NCI-H1436 (cell line): ENCODE measurements around the gene RAPGEF2.
"Not testable (repeated sequence)": the region's sequence is repeated elsewhere in the genome, so short reads cannot be mapped to it uniquely, and the experiment has no call there.

ENCODE experiments used
- DNase-seq: peaks from one replicate; lab custom pipeline; 2025; lab: John Stamatoyannopoulos, UW

The RAPGEF2 gene, protein sequence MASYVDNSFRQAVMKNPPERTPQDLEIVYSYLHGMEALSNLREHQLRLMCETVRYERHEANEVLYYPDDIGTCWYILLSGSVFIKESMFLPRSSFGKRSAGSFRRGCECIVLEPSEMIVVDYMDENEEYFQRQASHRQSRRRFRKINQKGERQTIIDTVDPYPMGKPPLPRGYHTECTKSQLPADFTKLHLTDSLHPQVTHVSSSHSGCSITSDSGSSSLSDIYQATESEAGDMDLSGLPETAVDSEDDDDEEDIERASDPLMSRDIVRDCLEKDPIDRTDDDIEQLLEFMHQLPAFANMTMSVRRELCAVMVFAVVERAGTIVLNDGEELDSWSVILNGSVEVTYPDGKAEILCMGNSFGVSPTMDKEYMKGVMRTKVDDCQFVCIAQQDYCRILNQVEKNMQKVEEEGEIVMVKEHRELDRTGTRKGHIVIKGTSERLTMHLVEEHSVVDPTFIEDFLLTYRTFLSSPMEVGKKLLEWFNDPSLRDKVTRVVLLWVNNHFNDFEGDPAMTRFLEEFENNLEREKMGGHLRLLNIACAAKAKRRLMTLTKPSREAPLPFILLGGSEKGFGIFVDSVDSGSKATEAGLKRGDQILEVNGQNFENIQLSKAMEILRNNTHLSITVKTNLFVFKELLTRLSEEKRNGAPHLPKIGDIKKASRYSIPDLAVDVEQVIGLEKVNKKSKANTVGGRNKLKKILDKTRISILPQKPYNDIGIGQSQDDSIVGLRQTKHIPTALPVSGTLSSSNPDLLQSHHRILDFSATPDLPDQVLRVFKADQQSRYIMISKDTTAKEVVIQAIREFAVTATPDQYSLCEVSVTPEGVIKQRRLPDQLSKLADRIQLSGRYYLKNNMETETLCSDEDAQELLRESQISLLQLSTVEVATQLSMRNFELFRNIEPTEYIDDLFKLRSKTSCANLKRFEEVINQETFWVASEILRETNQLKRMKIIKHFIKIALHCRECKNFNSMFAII (N-terminal part only)

DNA sequence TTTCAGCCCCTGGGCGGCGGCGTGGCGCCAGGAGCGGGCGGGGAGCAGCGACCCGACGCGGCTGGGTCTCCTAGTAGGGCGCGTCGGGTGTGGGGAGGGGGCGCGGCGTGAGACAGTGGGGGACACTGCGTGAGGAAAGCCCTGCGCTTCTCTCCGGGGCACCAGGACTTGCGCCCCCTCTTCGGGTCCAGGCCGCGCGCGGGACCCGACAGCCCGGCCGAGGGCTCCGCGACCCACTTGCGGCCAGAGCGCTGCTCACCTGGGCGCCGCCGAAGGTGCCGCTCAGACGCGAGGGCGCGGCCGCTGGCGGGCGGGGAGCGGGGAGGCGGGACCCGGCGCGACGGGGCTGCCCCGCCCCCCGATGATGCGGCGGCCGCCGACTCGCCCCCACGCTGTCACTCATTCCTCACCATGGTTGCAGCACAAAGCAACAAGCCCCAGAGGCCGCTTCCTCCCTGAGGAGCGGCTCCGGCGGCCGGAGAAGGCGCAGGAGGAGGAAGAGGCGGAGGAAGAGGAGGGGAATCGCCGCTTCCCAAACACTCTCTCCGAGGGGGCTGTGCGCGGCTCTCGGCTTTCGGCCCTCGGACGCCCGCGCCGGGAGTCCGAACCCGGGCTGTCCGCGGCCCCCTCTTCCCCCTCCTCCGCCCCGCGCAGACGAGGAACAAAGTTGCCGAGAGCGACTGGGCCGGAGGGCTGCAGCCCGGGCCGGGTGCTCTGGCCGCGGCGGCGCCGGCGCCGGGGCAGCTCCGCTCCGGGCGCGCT is at the start of gene RAPGEF2:
TSS of gene RAPGEF2 (plus strand) at position 458 of the 762 bp plus-strand sequence. CDS start 1,084 bp downstream, outside the sequence.
- DNase-seq: peak; percentile 92

DNA sequence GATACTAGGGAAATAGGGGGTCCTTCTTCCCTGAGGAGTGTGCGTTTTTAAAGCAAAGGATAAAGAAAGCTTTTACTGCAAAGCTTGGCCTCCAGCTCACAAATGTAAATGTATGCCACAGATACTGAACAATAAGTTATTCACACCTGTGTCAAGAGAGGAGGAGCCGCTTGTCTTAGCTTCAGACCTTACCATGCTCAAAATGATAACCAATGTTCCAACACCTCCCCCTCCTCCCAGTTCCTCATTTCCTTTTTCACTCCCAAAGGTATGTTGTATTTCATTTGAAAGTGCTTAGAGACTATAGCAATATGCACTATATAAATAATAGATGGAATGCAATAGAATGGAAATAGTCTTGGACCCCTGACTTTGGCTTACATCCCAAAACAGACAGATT is 47.0 kb upstream of the RAPGEF2 start:
- no peak for DNase-seq

DNA sequence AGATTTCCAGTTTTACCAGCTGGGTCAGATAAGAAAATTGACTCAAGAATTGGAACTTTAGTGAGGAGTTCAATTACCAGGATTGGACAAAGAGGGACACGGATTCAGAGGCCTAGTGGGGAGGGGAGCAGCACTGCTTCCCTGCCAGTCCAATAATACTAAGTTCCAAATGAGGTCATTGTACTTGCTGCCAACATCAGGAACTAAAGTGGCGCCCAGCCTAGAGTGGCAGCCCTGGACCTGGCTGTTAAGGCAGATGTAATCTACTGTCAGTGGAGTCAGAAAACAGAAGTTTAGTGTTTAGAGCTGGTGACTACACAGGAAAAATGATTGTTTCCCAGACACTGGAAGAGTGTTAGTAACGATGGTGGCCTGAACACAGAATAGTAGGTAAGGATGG is 42.7 kb upstream of the RAPGEF2 start:
- DNase-seq: no peak

DNA sequence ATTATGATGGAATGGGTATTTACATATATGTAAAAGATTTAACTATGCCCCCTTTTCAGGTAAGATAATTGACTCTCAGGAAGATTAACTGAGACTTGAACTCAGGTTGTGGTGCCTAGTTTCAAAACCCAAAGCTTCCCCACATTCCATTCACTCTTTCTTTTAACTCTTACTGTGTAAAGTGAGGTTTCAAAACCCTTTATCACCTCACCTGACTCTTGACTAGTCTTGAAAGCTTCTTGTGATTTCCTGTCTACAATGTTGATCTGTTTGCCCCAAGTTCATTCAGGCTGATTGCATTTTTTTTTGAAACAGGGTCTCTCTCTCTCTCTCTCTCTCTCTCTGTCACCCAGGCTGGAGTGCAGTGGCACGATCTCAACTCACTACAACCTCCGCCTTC is 40.5 kb upstream of the RAPGEF2 start:
- no peak for DNase-seq

DNA sequence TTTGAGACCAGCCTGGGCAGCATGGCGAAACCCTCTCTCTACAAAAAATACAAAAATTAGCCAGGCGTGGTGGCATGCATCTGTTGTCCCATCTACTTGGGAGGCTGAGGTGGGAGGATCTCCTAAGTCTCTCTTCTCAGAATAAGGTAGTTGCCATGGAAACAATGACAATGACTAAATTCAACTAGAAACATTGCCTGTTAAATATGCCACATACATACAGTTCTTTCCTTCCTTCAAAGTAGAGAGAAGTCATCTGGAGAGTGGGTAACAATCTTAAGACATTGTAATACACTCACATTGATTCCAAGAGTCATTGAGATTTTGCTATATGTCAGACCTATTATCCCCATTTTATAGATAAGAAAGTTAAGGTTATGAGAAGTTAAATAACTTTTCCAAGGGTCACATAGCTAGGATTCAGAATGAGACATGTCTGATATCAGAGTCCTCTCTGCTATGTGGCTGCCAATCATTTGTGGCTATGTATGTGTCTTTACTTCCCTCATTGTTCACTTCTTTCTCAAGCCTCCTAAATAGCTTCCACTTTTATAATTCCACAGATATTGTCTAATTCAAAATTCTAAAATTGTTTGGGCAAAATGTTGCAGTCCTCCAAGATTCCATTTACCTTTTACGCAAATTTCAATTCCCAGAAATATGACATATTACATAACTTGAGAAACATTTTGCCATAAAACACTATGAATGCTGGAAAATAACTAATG is 37.2 kb upstream of the RAPGEF2 start:
- DNase-seq: no peak

DNA sequence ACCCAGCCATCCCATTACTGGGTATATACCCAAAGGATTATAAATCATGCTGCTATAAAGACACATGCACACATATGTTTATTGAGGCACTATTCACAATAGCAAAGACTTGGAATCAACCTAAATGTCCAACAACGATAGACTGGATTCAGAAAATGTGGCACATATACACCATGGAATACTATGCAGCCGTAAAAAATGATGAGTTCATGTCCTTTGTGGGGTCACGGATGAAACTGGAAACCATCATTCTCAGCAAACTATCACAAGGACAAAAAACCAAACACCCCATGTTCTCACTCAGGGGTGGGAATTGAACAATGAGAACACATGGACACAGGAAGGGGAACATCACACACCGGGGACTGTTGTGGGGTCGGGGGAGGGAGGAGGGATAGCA is 34.7 kb upstream of the RAPGEF2 start:
- not testable (repeated sequence) for DNase-seq

DNA sequence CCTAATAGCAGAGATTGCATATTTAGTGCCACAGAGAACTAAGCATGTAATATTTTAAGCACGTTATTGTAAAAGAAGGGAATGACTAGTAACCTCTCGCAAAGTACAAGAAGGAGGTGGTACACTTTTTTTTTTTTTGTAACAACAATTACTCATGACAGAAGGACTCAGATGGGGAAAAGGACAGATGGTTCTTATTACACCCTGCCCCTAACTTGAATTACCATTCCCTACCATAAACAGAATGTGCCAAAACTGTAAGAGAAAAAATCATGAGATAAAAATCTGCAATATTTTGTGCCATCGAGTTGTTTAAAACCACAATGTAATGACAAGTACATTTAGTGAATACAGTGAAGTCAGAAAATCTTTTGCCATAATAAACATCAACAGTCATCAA is 33.0 kb upstream of the RAPGEF2 start:
- DNase-seq: no peak

DNA sequence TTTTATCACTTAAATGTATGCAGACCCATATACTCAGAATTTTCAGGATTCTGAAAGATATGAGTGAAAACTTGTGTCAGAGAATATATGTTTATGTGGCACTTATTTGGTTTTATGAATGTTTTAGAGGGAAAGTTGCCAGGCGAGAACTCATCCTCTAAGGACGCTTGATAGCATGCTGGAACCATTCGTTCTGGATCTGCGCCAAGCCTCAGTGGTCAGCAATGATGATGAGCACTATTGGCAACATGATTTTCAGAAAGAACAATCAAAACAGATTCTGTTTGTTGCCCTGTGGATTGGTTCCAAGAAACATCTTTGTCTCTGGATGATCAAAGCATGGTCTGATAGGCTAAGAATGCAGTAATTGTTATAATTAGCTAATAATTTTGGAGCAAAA is 32.1 kb upstream of the RAPGEF2 start:
- DNase-seq: no peak

DNA sequence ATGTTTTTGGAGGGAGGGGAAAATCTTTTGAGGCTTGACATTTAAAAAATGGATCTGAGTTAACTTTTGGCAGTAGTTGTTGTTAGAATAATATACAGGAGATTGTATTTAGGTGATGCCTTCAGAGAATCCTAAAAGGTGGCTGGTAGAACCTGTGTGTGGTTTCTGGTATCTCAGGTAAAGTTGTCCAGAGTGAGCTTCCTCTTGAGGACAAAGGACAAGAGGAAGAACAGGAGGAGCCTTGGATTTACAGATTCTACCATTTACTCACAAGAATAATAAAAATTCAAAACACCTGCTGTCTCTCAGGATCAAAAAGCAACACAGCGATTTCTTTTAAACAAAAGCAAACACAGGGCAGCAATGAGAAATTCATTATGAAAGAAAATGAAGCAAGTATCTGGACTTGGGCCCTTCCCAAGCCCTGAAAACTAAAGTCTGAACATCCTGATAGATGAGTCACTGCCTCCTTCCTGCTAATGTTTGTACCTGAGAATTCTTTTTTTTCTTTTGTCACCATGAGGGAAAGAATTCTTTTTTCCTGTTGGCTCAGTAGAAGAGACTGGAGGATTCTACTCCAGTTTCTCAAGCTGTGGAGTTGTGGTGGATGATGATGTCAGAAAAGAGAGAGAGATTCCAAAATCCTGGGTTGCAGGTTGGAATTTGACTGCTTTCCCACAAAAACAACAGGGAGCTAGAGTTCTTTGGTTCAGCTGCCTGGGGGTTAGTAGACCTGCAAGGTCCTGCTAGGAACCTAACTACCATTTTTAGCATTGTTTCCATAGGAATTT is 31.5 kb upstream of the RAPGEF2 start:
- DNase-seq: no peak

DNA sequence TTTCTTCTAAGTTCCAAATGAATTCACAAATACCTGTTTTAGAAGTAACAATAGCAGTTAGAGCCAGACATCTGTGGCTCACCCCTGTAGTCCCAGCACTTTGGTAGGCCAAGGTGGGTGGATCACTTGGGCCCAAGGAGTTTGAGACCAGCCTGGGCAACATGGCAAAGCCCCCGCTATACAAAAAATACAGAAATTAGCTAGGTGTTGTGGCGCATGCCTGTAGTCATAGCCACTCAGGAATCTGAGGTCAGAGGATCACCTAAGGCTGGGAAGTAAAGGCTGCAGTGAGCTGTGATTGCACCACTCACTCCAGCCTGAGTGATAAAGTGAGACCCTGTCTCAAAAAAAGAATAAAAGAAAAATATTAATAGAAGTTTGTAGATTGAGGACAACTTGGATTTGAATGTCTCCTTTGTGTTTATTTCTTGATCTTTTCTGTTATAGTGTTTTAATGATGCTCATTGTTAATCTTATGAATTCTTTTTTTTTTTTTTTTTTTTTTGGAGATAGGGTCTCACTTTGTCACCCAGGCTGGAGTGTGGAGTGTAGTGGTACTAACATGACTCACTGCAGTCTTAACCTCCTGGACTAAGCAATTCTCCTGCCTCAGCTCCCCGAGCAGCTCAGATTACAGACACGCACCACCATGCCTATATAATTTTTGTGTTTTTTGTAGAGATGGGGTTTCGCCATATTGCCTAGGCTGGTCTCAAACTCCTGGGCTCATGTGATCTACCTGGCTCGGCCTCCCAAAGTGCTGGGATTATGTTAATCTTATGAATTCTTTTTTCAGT is 30.7 kb upstream of the RAPGEF2 start:
- no peak for DNase-seq

DNA sequence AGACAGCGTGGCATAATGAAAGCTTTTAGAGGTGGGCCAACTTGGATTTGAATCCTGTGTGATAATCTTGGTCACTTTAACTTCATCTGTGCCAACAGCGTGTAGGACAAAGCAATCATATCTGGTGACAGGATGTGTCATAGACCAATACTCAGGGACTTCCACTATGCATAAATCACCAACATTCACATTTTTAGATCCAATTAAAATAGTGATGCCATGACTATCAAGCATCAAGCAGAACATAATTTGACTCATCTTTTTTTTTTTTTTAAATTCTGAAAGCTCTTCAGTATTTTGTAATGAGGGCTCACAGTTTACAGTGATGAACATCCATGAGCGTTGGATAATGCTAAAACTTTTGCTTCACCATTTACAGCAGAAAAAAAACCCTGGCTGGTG is 27.3 kb upstream of the RAPGEF2 start:
- no peak for DNase-seq

DNA sequence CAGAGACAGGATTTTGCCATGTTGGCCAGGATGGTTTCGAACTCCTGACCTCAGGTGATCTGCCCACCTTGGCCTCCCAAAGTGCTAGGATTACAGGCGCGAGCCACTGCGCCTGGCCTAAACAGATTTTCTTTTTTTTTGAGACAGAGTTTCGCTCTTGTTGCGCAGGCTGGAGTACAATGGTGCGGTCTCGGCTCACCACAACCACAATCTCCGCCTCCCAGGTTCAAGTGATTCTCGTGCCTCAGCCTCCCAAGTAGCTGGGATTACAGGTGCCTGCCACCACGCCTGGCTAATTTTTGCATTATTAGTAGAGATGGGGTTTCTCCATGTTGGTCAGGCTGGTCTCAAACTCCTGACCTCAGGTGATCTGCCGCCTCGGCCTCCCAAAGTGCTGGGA is 25.9 kb upstream of the RAPGEF2 start:
- not testable (repeated sequence) for DNase-seq

DNA sequence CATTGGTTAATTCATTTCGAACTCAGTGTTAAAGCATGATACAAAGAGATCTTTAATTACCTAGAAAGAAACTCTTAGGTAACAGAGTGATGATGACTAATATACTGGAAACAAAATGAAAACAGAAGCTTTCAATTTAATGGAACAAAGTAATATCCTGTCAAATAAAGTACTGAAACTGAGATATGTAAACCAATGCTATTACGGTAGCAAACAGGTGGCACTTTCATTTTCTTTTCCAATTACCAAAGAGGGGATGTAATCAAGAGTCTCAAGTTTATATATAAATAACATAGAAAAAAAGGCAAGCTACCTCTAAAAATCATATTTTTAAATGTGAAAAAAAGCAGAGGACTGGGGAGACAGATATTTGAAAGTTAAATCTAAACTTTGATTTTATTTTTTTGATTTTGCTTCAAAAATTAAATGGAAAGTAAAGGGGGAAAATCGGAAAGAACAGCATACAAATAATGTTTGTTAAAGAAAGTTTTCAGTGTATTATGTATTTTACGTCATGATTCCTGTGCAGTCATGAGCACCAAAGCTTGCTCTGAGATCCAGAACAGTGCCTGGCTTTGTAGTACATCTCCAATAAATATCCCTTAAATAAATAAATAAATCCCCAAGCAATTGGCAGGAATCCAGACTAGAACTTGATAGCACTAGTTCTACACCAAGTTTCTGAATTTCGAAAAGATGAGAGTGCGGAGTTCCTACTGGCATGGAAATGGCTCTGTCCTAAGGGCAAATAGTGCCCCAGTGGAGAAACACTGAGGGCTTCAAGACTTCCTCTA is 25.0 kb upstream of the RAPGEF2 start:
- no peak for DNase-seq

DNA sequence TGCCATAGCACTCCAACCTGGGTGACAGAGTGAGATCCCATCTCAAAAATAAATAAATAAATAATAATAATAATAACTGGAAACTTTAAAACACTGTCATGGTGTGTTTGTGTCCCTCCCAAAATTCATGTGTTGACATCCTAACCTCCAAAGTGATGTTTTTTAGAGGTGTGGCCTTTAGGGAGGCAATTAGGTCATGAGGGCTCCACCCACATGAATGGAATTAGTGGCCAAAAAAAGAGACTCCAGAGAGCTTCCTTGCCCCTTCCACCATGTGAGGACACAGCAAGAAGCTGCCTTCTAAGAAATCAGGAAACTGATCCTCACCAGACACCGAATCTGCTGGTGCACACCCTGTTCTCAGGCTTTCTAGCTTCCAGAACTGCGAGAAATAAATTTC is 23.8 kb upstream of the RAPGEF2 start:
- no peak for DNase-seq

DNA sequence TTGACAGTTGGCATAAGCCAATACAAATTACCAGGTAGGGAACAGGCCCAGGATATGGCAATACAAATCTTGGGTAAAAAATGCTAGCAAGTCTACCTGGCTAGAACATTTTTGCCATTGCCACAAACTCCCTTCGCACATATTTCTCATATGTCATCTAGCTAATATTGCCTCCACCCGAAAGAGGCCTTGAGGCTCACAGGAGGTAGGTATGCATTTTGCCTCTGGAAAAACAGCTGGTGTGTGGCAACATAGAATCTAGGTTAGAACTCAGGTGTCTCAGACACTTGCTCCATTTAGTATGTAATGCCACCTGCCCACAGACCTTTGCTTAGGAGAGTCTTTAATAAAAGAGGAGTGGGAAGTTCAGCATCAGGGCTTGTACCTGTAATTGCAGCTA is 16.3 kb upstream of the RAPGEF2 start:
- no peak for DNase-seq

DNA sequence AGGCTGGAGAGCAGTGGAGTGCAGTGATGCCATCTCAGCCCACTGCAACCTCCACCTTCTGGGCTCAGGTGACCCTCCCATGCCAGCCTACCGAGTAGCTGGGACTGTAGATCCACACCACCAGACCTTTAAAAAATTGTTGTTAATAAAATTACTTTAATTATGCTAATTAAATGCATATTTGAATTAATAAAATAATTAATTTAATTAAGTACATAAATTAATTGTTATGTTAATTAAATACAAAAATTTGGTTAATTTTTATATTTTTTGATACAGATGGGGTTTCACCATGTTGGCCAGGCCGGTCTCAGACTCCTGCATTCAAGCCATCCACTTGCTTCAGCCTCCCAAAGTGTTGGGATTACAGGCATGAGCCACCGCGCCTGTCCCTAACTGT is 12.6 kb upstream of the RAPGEF2 start:
- DNase-seq: no peak

DNA sequence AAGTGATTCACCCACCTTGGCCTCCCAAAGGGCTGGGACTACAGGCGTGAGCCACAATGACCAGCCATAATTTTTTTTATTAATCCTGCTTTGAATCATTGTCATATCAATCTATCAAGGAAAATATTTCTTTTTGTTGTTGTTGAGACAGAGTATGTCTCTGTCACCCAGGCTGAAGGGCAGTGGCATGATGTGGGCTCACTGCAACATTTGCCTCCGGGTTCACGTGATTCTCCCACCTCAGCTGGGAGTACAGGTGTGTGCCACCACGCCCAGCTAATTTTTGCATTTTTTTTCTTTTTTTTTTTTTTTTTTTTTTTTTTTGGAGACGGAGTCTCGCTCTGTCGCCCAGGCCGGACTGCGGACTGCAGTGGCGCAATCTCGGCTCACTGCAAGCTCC is 8.7 kb upstream of the RAPGEF2 start:
- DNase-seq: not testable (repeated sequence)

DNA sequence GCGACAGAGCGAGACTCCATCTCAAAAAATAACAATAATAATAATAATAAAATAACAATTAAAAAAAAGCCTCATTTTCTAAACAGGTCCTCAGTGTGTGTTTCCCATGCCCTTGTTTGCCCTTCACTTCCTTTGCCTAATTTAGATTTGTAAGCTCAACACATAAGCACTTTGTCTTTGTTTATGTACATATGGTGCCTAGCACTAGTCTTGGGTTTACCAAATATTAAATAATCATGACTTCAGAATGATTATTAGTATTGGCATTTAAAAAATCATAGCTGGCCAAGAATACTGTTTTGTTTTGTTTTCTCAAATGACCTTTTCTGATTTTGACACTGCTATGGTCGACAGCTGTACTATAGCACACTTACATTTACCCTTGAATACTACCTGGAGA is 6.4 kb upstream of the RAPGEF2 start:
- no peak for DNase-seq

DNA sequence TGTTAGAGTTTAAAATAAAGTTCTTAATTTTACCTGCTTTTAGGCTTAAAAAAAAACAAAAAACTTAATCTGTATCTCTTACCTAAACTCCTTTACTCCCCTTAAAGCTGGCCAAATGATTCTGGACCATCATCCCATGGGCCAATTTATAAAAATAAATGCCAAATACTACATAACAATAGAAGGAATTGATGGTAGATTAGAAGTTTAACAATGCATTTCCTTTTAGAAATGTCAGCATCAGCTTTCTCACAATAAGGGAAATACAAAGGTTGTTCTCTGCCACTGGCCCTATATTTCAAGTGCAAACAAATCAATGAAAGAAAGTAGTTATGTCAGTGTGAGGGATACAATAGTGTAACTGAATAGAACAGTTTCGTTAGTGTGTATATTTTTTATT is 5.7 kb upstream of the RAPGEF2 start:
- no peak for DNase-seq
